H9 (cell line): ENCODE results near the gene PLEKHM3. TPM values are rescaled to one million over a fixed set of nuclear protein-coding genes. Genes with fewer than 3 reads are reported as not detected.

Experiments used
- DNase-seq: peaks from one replicate; pipeline ENCODE4 v3.0.0-alpha.2; 2017
- H2AFZ ChIP-seq: one replicate; pipeline ENCODE4 v1.6.1; 2013; ENCODE audit warnings: mild to moderate bottlenecking, low read length, control low read depth, moderate library complexity
- H2AK5ac ChIP-seq: 2 replicates; pipeline ENCODE4 v1.6.1; 2013; ENCODE audit warnings: low read length, control low read depth, mixed read lengths; ENCODE audit not compliant: insufficient read length
- H2BK120ac ChIP-seq: one replicate; pipeline ENCODE4 v1.6.1; 2013; ENCODE audit warnings: low read depth, mild to moderate bottlenecking, low read length, control low read depth, inconsistent platforms; ENCODE audit not compliant: poor library complexity, severe bottlenecking
- H2BK12ac ChIP-seq: 2 replicates; pipeline ENCODE4 v1.6.1; 2013; ENCODE audit warnings: low read length, control low read depth, mixed read lengths, low read depth; ENCODE audit not compliant: insufficient read length
- H2BK15ac ChIP-seq: 2 replicates; pipeline ENCODE4 v1.6.1; 2013; ENCODE audit warnings: low read depth, low read length, control low read depth
- H2BK20ac ChIP-seq: one replicate; pipeline ENCODE4 v1.6.1; 2013; ENCODE audit warnings: low read depth, mild to moderate bottlenecking, low read length, control low read depth, inconsistent platforms; ENCODE audit not compliant: poor library complexity, severe bottlenecking
- H2BK5ac ChIP-seq: 2 replicates; pipeline ENCODE4 v1.6.1; 2013; ENCODE audit warnings: low read length, control low read depth, mixed read lengths; ENCODE audit not compliant: insufficient read length
- H3K14ac ChIP-seq: 2 replicates; pipeline ENCODE4 v1.6.1; 2013; ENCODE audit warnings: low read length, control low read depth; ENCODE audit not compliant: insufficient read depth
- H3K18ac ChIP-seq: 2 replicates; pipeline ENCODE4 v1.6.1; 2013; ENCODE audit warnings: low read depth, mild to moderate bottlenecking, mixed read lengths, low read length, control low read depth; ENCODE audit not compliant: insufficient read length
- H3K23ac ChIP-seq: 2 replicates; pipeline ENCODE4 v1.6.1; 2013; ENCODE audit warnings: low read length, control low read depth, mixed read lengths, low read depth; ENCODE audit not compliant: insufficient read length
- H3K23me2 ChIP-seq: 2 replicates; pipeline ENCODE4 v1.6.1; 2013; ENCODE audit warnings: low read depth, mild to moderate bottlenecking, mixed read lengths, low read length, control low read depth; ENCODE audit not compliant: insufficient read length, poor library complexity, severe bottlenecking
- H3K27ac ChIP-seq: 2 replicates; pipeline ENCODE4 v1.5.1; 2013; ENCODE audit warnings: low read length, control low read depth, mixed read lengths, low read depth; ENCODE audit not compliant: insufficient read length
- H3K27me3 ChIP-seq: 2 replicates; pipeline ENCODE4 v1.6.1; 2013; ENCODE audit warnings: low read length, control low read depth, inconsistent platforms; ENCODE audit not compliant: insufficient read depth
- H3K4ac ChIP-seq: 2 replicates; pipeline ENCODE4 v1.6.1; 2013; ENCODE audit warnings: low read depth, mild to moderate bottlenecking, control low read depth, inconsistent platforms, low read length, moderate library complexity
- H3K4me1 ChIP-seq: 2 replicates; pipeline ENCODE4 v1.6.1; 2013; ENCODE audit warnings: low read length, control low read depth, inconsistent platforms; ENCODE audit not compliant: insufficient read depth
- H3K4me2 ChIP-seq: 2 replicates; pipeline ENCODE4 v1.6.1; 2013; ENCODE audit warnings: low read length, control low read depth, mixed read lengths; ENCODE audit not compliant: insufficient read length, insufficient read depth
- H3K56ac ChIP-seq: 2 replicates; pipeline ENCODE4 v1.6.1; 2013; ENCODE audit warnings: low read depth, mild to moderate bottlenecking, mixed read lengths, low read length, control low read depth; ENCODE audit not compliant: insufficient read length
- H3K79me1 ChIP-seq: 2 replicates; pipeline ENCODE4 v1.6.1; 2013; ENCODE audit warnings: low read depth, mild to moderate bottlenecking, moderate library complexity, low read length, control low read depth, inconsistent platforms; ENCODE audit not compliant: insufficient read depth, poor library complexity, severe bottlenecking
- H3K79me2 ChIP-seq: 2 replicates; pipeline ENCODE4 v1.6.1; 2013; ENCODE audit warnings: low read length, control low read depth, inconsistent platforms; ENCODE audit not compliant: insufficient read depth
- H3K9ac ChIP-seq: 2 replicates; pipeline ENCODE4 v1.6.1; 2013; ENCODE audit warnings: low read length, control low read depth, mixed read lengths; ENCODE audit not compliant: insufficient read length; ENCODE audit errors: extremely low read depth
- H3K9me3 ChIP-seq: one replicate; pipeline ENCODE4 v1.6.1; 2013; ENCODE audit warnings: low read depth, low read length, inconsistent platforms; ENCODE audit not compliant: control insufficient read depth
- H3T11ph ChIP-seq: one replicate; pipeline ENCODE4 v1.6.1; 2013; ENCODE audit warnings: mild to moderate bottlenecking, low read length, control low read depth, inconsistent platforms
- H4K20me1 ChIP-seq: one replicate; pipeline ENCODE4 v1.6.1; 2013; ENCODE audit not compliant: control insufficient read depth, insufficient read length, insufficient read depth
- H4K5ac ChIP-seq: 2 replicates; pipeline ENCODE4 v1.6.1; 2013; ENCODE audit warnings: low read depth, mild to moderate bottlenecking, mixed read lengths, low read length, control low read depth; ENCODE audit not compliant: insufficient read length
- H4K8ac ChIP-seq: replicated peaks from 2 replicates; pipeline ENCODE4 v1.6.1; 2013; ENCODE audit warnings: low read length, control low read depth, mixed read lengths, low read depth; ENCODE audit not compliant: insufficient read length
- H4K91ac ChIP-seq: 2 replicates; pipeline ENCODE4 v1.6.1; 2013; ENCODE audit warnings: low read depth, mild to moderate bottlenecking, moderate library complexity, mixed read lengths, low read length, control low read depth; ENCODE audit not compliant: insufficient read length
- H3K27ac Mint-ChIP-seq, 3 experiments: 2 replicates in 2 of 3; 3 replicates in 1 of 3; pipeline ENCODE4 v1.8.0; 2020 to 2021; ENCODE audit warnings: mixed read lengths in 3 of 3, mild to moderate bottlenecking in 1 of 3, moderate library complexity in 1 of 3
- H3K27me3 Mint-ChIP-seq: 2 replicates; pipeline ENCODE4 v1.8.0; 2021; ENCODE audit warnings: low read depth, mild to moderate bottlenecking, moderate library complexity, mixed read lengths
- H3K36me3 Mint-ChIP-seq, 3 experiments: 2 replicates in 2 of 3; 3 replicates in 1 of 3; pipeline ENCODE4 v1.8.0; 2020 to 2021; ENCODE audit warnings: low read depth in 3 of 3, mixed read lengths in 3 of 3; ENCODE audit not compliant: insufficient read depth in 1 of 3
- H3K4me1 Mint-ChIP-seq, 2 experiments: 2 replicates each; pipeline ENCODE4 v1.8.0; 2020; ENCODE audit warnings: mixed read lengths in 2 of 2
- H3K4me3 Mint-ChIP-seq, 2 experiments: 2 replicates in 1 of 2; 3 replicates in 1 of 2; pipeline ENCODE4 v1.8.0; 2020 to 2021; ENCODE audit warnings: mild to moderate bottlenecking in 2 of 2, mixed read lengths in 2 of 2, moderate library complexity in 1 of 2
- H3K9me3 Mint-ChIP-seq, 2 experiments: 2 replicates in 1 of 2; 3 replicates in 1 of 2; pipeline ENCODE4 v1.8.0; 2020; ENCODE audit warnings: mild to moderate bottlenecking in 2 of 2, mixed read lengths in 2 of 2, moderate library complexity in 1 of 2
- WGBS: extraction: QIAGEN DNeasy Blood & Tissue Kit; methylation state at CpG from one replicate; pipeline ENCODE4 v1.1.7; 2013; ENCODE audit warnings: missing lambda C conversion rate, low lambda C conversion rate, mixed read lengths; ENCODE audit not compliant: insufficient read length; ENCODE audit errors: extremely low coverage; 5-methylcytosine and 5-hydroxymethylcytosine counted together
- total RNA-seq: library from RNA; stranded (reverse); gene quantifications from 2 replicates; pipeline ENCODE4 v1.2.1, GENCODE V29; 2021
- TF ChIP-seq, protein P1 (sequence below): fragments of 200-600 bp; sonication (generic); conservative IDR thresholded peaks from 3 replicates; pipeline ENCODE4 v1.8.0; 2021; ENCODE audit warnings: antibody characterized with exemption, mild to moderate bottlenecking

The PLEKHM3 gene
- total RNA-seq, 1 experiment from 2014 or later: 7.5 TPM

DNA sequence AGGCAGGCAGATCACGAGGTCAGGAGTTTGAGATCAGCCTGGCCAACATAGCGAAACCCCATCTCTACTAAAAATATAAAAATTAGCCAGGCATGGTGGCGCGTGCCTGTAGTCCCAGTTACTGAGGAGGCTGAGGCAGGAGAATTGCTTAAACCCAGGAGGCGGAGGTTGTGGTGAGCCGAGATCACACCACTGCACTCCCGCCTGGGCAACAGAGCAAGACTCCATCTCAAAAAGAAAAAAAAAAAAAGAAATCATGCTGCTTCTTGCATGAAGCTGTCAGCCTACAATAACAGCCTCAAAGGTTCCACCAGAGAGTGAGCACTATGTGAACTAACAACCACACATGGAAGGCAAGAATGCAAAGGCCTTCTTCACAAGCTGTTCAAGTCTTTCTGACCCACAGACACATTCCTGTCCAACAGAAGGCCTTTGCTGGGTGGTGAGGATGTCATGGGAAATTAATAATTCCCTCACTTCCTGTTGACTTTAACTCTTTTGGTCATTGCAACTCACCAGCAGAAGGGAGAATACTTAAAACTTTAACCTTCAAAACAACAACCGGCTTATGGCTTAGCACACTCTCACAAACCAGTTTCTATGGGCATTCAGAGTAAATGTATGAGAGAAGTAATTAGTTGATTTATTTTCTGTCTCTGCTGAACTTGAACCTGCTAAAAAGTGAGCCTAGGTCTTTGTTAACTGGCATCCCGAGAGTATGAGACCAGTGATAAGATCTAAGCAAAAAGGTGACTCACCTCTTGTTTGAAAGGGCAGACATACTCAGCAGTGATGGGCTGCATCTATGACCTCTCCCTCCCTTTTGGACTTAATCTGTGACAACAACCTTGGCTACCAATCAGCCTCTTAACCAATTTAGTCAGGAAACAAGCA lies 11.8 kb downstream of the PLEKHM3 start:
- TF ChIP-seq, protein P1, sequence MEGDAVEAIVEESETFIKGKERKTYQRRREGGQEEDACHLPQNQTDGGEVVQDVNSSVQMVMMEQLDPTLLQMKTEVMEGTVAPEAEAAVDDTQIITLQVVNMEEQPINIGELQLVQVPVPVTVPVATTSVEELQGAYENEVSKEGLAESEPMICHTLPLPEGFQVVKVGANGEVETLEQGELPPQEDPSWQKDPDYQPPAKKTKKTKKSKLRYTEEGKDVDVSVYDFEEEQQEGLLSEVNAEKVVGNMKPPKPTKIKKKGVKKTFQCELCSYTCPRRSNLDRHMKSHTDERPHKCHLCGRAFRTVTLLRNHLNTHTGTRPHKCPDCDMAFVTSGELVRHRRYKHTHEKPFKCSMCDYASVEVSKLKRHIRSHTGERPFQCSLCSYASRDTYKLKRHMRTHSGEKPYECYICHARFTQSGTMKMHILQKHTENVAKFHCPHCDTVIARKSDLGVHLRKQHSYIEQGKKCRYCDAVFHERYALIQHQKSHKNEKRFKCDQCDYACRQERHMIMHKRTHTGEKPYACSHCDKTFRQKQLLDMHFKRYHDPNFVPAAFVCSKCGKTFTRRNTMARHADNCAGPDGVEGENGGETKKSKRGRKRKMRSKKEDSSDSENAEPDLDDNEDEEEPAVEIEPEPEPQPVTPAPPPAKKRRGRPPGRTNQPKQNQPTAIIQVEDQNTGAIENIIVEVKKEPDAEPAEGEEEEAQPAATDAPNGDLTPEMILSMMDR: no peak
- H3T11ph ChIP-seq: no peak overlapping the region
- H3K9me3 Mint-ChIP-seq: no peaks in the 10 kb centered on the region
- no peak overlapping the region for H2BK120ac ChIP-seq
- no peaks in the 10 kb centered on the region for H3K27me3 Mint-ChIP-seq
- no peak overlapping the region for H3K9ac ChIP-seq
- H3K27ac ChIP-seq: no peak overlapping the region
- no peak overlapping the region for H2BK5ac ChIP-seq
- H2BK12ac ChIP-seq: no peak overlapping the region
- H3K23ac ChIP-seq: no peak overlapping the region
- no peak overlapping the region for H3K4ac ChIP-seq
- no peak overlapping the region for H3K18ac ChIP-seq
- no peak overlapping the region for H3K4me3 Mint-ChIP-seq
- H3K4me2 ChIP-seq: no peak overlapping the region
- no peak overlapping the region for H2BK15ac ChIP-seq
- H4K8ac ChIP-seq: no peak overlapping the region
- H3K56ac ChIP-seq: no peak overlapping the region
- H3K14ac ChIP-seq: no peak overlapping the region
- H4K5ac ChIP-seq: no peak overlapping the region
- no peaks in the 10 kb centered on the region for H4K20me1 ChIP-seq
- no peaks in the 10 kb centered on the region for H3K4me1 ChIP-seq
- H2BK20ac ChIP-seq: no peak overlapping the region
- no peaks in the 10 kb centered on the region for H3K27me3 ChIP-seq
- no peaks in the 10 kb centered on the region for H3K9me3 ChIP-seq
- WGBS: no CpG with 5 or more reads among the region's 9 CpGs
- H3K36me3 Mint-ChIP-seq: no peaks in the 10 kb centered on the region; a peak in 1 of 7 replicates
- no peak overlapping the region for H2AK5ac ChIP-seq
- H3K4me1 Mint-ChIP-seq: peaks cover 14 to 21% of the 10 kb centered on the region in 2 experiments
- H3K79me1 ChIP-seq: no peaks in the 10 kb centered on the region
- no peaks in the 10 kb centered on the region for H3K79me2 ChIP-seq
- H3K27ac Mint-ChIP-seq: peak overlapping the region in 2 of 3 experiments; percentile 29 to 44; a peak in 2 of 7 replicates
- DNase-seq: no peak
- H2AFZ ChIP-seq: no peak overlapping the region
- no peak overlapping the region for H4K91ac ChIP-seq
- H3K23me2 ChIP-seq: no peaks in the 10 kb centered on the region
